ENCODE data around the gene MTERF4.

The MTERF4 gene

DNA sequence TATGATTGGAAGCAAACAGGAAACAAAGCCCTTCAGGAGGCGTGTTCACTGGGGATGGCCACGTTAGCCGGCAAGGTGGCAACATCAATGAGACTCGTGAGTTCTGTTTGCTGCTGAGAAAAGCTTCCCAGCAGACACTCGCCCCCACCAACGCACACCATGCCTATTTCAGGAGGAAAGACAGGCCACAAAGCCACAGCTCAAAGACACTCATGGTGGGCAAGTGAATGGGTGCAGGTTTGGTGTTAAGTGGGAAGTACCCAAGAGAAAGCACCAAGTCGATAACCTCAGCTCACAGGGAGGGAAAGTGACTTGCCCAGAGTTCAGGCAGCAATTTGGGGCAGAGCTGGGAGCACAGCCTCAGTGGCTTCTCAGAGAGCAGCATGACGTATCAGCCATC, 10.5 kb upstream of the MTERF4 start:
- TF ChIP-seq, protein P1, sequence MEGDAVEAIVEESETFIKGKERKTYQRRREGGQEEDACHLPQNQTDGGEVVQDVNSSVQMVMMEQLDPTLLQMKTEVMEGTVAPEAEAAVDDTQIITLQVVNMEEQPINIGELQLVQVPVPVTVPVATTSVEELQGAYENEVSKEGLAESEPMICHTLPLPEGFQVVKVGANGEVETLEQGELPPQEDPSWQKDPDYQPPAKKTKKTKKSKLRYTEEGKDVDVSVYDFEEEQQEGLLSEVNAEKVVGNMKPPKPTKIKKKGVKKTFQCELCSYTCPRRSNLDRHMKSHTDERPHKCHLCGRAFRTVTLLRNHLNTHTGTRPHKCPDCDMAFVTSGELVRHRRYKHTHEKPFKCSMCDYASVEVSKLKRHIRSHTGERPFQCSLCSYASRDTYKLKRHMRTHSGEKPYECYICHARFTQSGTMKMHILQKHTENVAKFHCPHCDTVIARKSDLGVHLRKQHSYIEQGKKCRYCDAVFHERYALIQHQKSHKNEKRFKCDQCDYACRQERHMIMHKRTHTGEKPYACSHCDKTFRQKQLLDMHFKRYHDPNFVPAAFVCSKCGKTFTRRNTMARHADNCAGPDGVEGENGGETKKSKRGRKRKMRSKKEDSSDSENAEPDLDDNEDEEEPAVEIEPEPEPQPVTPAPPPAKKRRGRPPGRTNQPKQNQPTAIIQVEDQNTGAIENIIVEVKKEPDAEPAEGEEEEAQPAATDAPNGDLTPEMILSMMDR (IDR thresholded peaks at IDR 0.05; ENCODE audit: low read depth, low read length) = no peak
- H3K4me3 ChIP-seq (replicated peaks in 1 of 2; ENCODE audit: low read depth in 2 of 2, low read length in 2 of 2) = no peak overlapping the region
- DNase-seq (ENCODE audit: low read depth in 2 of 2) = no peak

DNA sequence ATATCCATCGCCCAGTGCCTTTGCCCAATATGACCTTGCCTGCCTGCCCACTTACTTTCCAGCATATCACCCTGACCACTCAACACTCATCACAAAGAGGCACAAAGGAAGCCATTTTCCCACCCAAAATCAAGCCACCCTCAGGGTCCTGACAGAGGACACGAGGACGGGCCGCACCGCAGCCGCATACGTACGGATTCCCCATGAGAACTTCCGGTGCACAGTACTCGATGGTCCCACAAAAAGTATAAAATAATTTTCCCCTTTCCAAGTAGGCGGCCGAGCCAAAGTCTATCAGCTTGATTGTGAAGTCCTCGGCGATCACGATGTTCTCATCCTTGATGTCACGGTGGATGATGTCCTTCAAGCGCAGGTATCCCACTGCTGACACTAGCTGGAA, 10.0 kb upstream of the MTERF4 start:
- H3K4me3 ChIP-seq (replicated peaks in 1 of 2; ENCODE audit: low read depth in 2 of 2, low read length in 2 of 2) = no peak overlapping the region

GRCh38 chr2:241111440-241111805, 9.3 kb upstream of the MTERF4 start:
- no peak overlapping the region for H3K4me3 ChIP-seq (replicated peaks in 1 of 2; ENCODE audit: low read depth in 2 of 2, low read length in 2 of 2)
- TF ChIP-seq, protein P1 (IDR thresholded peaks at IDR 0.05; ENCODE audit: low read depth, low read length) = no peak
- DNase-seq (ENCODE audit: low read depth in 2 of 2) = no peak

More for the DNA sequence above, 10.0 kb upstream of the MTERF4 start:
- DNase-seq (ENCODE audit: low read depth in 2 of 2) = no peak
- TF ChIP-seq, protein P1 (IDR thresholded peaks at IDR 0.05; ENCODE audit: low read depth, low read length) = no peak

- TF ChIP-seq, protein P1 (IDR thresholded peaks at IDR 0.05; ENCODE audit: low read depth, low read length) = no peak
- DNase-seq (ENCODE audit: low read depth in 2 of 2) = no peak
- H3K4me3 ChIP-seq (replicated peaks in 1 of 2; ENCODE audit: low read depth in 2 of 2, low read length in 2 of 2) = no peak overlapping the region
Measured at GRCh38 chr2:241110607-241111439, 8.7 kb upstream of the MTERF4 start.

- TF ChIP-seq, protein P1 (IDR thresholded peaks at IDR 0.05; ENCODE audit: low read depth, low read length) = no peak
- no peak overlapping the region for H3K4me3 ChIP-seq (replicated peaks in 1 of 2; ENCODE audit: low read depth in 2 of 2, low read length in 2 of 2)
- no peak for DNase-seq (ENCODE audit: low read depth in 2 of 2)
Measured at GRCh38 chr2:241110089-241110606, 8.1 kb upstream of the MTERF4 start.

GRCh38 chr2:241109210-241110088, 7.4 kb upstream of the MTERF4 start:
- DNase-seq (ENCODE audit: low read depth in 2 of 2) = no peak
- TF ChIP-seq, protein P1 (IDR thresholded peaks at IDR 0.05; ENCODE audit: low read depth, low read length) = no peak
- no peak overlapping the region for H3K4me3 ChIP-seq (replicated peaks in 1 of 2; ENCODE audit: low read depth in 2 of 2, low read length in 2 of 2)
